Astrocyte (in vitro differentiated cells and primary cell): Measurements from ENCODE around the gene REC114. TPM values are rescaled to one million over a fixed set of nuclear protein-coding genes. Genes with fewer than 3 reads are reported as not detected.

Experiments
- DNase-seq: peaks from one replicate; pipeline ENCODE4 v3.0.0-alpha.2; 2010; ENCODE audit warnings: low read depth
- FAIRE-seq: peaks from 2 replicates; lab custom pipeline; 2011; peaks lifted over from hg19 to GRCh38; lab: Jason Lieb, UNC
- H2AFZ ChIP-seq: 2 replicates; pipeline ENCODE4 v1.6.0; 2012; ENCODE audit warnings: low read depth, low read length, inconsistent platforms
- H3K27ac ChIP-seq: 2 replicates; pipeline ENCODE4 v1.5.1; 2011; ENCODE audit warnings: low read depth, low read length, inconsistent platforms
- H3K27me3 ChIP-seq: 2 replicates; pipeline ENCODE4 v1.6.0; 2011; ENCODE audit warnings: low read length, inconsistent platforms; ENCODE audit not compliant: insufficient read depth
- H3K36me3 ChIP-seq: 2 replicates; pipeline ENCODE4 v1.5.1; 2011; ENCODE audit warnings: low read length, inconsistent platforms; ENCODE audit not compliant: insufficient read depth
- H3K4me1 ChIP-seq: 2 replicates; pipeline ENCODE4 v1.5.1; 2011; ENCODE audit warnings: low read length, inconsistent platforms; ENCODE audit not compliant: insufficient read depth
- H3K4me2 ChIP-seq: 2 replicates; pipeline ENCODE4 v1.6.0; 2012; ENCODE audit warnings: low read length, inconsistent platforms
- H3K4me3 ChIP-seq: 2 replicates; pipeline ENCODE4 v1.5.1; 2011; ENCODE audit warnings: low read depth, mild to moderate bottlenecking, low read length, inconsistent platforms; ENCODE audit not compliant: insufficient read depth
- H3K79me2 ChIP-seq: 2 replicates; pipeline ENCODE4 v1.6.0; 2012; ENCODE audit warnings: mild to moderate bottlenecking, low read length, inconsistent platforms; ENCODE audit not compliant: insufficient read depth
- H3K9ac ChIP-seq: 2 replicates; pipeline ENCODE4 v1.6.0; 2012; ENCODE audit warnings: mild to moderate bottlenecking, low read length, inconsistent platforms
- H3K9me3 ChIP-seq: 2 replicates; pipeline ENCODE4 v1.5.1; 2012; ENCODE audit warnings: low read depth, mild to moderate bottlenecking, low read length, inconsistent platforms; ENCODE audit not compliant: insufficient read depth
- H4K20me1 ChIP-seq: 2 replicates; pipeline ENCODE4 v1.6.0; 2012; ENCODE audit warnings: low read length, inconsistent platforms; ENCODE audit not compliant: insufficient read depth
- H3K27ac Mint-ChIP-seq: one replicate; pipeline ENCODE4 v1.8.0; 2021; ENCODE audit warnings: mild to moderate bottlenecking, mixed read lengths; ENCODE audit not compliant: unreplicated experiment
- H3K27me3 Mint-ChIP-seq: one replicate; pipeline ENCODE4 v1.8.0; 2021; ENCODE audit warnings: low read depth, mixed read lengths; ENCODE audit not compliant: unreplicated experiment
- H3K36me3 Mint-ChIP-seq: one replicate; pipeline ENCODE4 v1.8.0; 2021; ENCODE audit warnings: low read depth, mixed read lengths; ENCODE audit not compliant: unreplicated experiment
- H3K4me1 Mint-ChIP-seq: one replicate; pipeline ENCODE4 v1.8.0; 2021; ENCODE audit warnings: low read depth, mixed read lengths; ENCODE audit not compliant: unreplicated experiment
- H3K4me3 Mint-ChIP-seq: one replicate; pipeline ENCODE4 v1.8.0; 2021; ENCODE audit warnings: mild to moderate bottlenecking, moderate library complexity, mixed read lengths; ENCODE audit not compliant: unreplicated experiment
- H3K9me3 Mint-ChIP-seq: one replicate; pipeline ENCODE4 v1.8.0; 2021; ENCODE audit warnings: mild to moderate bottlenecking, mixed read lengths; ENCODE audit not compliant: unreplicated experiment
- EZH2 ChIP-seq: IDR thresholded peaks from 2 replicates; pipeline ENCODE4 v1.6.1; 2012; ENCODE audit warnings: mild to moderate bottlenecking, low read length, inconsistent platforms; ENCODE audit not compliant: insufficient read depth
- total RNA-seq: library from RNA; stranded (reverse); gene quantifications from 2 replicates; pipeline ENCODE4 v1.2.1, GENCODE V29; 2021
- TF ChIP-seq, protein P1 (sequence below): IDR thresholded peaks from 2 replicates; pipeline ENCODE4 v1.5.1; 2011; ENCODE audit warnings: low read depth, mild to moderate bottlenecking, inconsistent platforms, low read length, moderate library complexity; ENCODE audit not compliant: insufficient read depth

The REC114 gene
- total RNA-seq, 1 donor from 2014 or later = not detected

DNA sequence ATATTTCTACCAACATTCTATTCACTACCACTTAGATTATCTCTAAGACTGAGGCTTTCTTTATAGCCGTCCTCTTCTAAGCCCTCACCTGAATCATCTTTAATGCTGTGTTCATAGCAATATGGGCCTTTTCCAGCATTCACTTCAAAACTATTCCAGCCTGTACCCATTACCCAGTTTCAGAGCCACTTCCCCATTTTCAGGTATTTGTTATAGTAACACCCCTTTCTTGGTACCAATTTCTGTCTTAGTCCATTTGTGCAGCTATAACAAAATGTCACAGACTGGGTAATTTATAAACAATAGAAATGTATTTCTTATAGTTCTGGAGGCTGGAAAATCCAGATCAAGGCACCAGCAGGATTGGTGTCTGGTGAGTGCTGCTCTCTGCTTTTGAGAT, 45.7 kb downstream of the REC114 start:
- Histone ChIP-seq H3K9ac (no peak overlapping the region), H3K79me2 (no peaks in the 10 kb centered on the region), H3K9me3 (no peaks in the 10 kb centered on the region), H3K27ac (no peak overlapping the region), H3K4me1 (no peaks in the 10 kb centered on the region), H3K27me3 (peaks cover 1% of the 10 kb centered on the region), H3K4me2 (no peak overlapping the region), H3K4me3 (no peak overlapping the region), H4K20me1 (no peaks in the 10 kb centered on the region), H2AFZ (no peak overlapping the region), H3K36me3 (no peaks in the 10 kb centered on the region)
- FAIRE-seq (no peak), DNase-seq (no peak)
- H3K9me3 Mint-ChIP-seq = no peaks in the 10 kb centered on the region
- no peak overlapping the region for H3K27ac Mint-ChIP-seq
- no peaks in the 10 kb centered on the region for H3K36me3 Mint-ChIP-seq
- no peak overlapping the region for H3K4me3 Mint-ChIP-seq
- no peaks in the 10 kb centered on the region for H3K4me1 Mint-ChIP-seq
- H3K27me3 Mint-ChIP-seq = peaks cover 13% of the 10 kb centered on the region
- TF ChIP-seq, protein P1, sequence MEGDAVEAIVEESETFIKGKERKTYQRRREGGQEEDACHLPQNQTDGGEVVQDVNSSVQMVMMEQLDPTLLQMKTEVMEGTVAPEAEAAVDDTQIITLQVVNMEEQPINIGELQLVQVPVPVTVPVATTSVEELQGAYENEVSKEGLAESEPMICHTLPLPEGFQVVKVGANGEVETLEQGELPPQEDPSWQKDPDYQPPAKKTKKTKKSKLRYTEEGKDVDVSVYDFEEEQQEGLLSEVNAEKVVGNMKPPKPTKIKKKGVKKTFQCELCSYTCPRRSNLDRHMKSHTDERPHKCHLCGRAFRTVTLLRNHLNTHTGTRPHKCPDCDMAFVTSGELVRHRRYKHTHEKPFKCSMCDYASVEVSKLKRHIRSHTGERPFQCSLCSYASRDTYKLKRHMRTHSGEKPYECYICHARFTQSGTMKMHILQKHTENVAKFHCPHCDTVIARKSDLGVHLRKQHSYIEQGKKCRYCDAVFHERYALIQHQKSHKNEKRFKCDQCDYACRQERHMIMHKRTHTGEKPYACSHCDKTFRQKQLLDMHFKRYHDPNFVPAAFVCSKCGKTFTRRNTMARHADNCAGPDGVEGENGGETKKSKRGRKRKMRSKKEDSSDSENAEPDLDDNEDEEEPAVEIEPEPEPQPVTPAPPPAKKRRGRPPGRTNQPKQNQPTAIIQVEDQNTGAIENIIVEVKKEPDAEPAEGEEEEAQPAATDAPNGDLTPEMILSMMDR = no peak
- no peak for TF ChIP-seq EZH2

GRCh38 chr15:73493922-73494321, 51.0 kb downstream of the REC114 start:
- Histone ChIP-seq H3K9me3 (no peaks in the 10 kb centered on the region), H3K27me3 (peaks cover 5% of the 10 kb centered on the region), H3K9ac (no peak overlapping the region), H2AFZ (no peak overlapping the region), H3K4me1 (no peaks in the 10 kb centered on the region), H4K20me1 (no peaks in the 10 kb centered on the region), H3K27ac (no peak overlapping the region), H3K36me3 (no peaks in the 10 kb centered on the region), H3K4me2 (no peak overlapping the region), H3K79me2 (no peaks in the 10 kb centered on the region), H3K4me3 (no peak overlapping the region)
- no peak overlapping the region for H3K4me3 Mint-ChIP-seq
- H3K4me1 Mint-ChIP-seq = no peaks in the 10 kb centered on the region
- H3K27ac Mint-ChIP-seq = no peak overlapping the region
- no peak for FAIRE-seq
- TF ChIP-seq, protein P1 = no peak
- TF ChIP-seq EZH2 = no peak
- H3K9me3 Mint-ChIP-seq = no peaks in the 10 kb centered on the region
- H3K27me3 Mint-ChIP-seq = no peaks in the 10 kb centered on the region
- DNase-seq = no peak
- H3K36me3 Mint-ChIP-seq = no peaks in the 10 kb centered on the region

GRCh38 chr15:73495181-73495580, 52.2 kb downstream of the REC114 start:
- Mint-ChIP-seq H3K27me3 (no peaks in the 10 kb centered on the region), H3K4me3 (no peak overlapping the region), H3K36me3 (no peaks in the 10 kb centered on the region), H3K4me1 (no peaks in the 10 kb centered on the region), H3K9me3 (no peaks in the 10 kb centered on the region), H3K27ac (no peak overlapping the region)
- no peak overlapping the region for H2AFZ ChIP-seq
- H3K4me3 ChIP-seq = no peak overlapping the region
- DNase-seq (no peak), FAIRE-seq (no peak)
- no peaks in the 10 kb centered on the region for H4K20me1 ChIP-seq
- no peaks in the 10 kb centered on the region for H3K9me3 ChIP-seq
- no peak for TF ChIP-seq EZH2
- TF ChIP-seq, protein P1 = no peak
- peaks cover 7% of the 10 kb centered on the region for H3K27me3 ChIP-seq
- no peaks in the 10 kb centered on the region for H3K4me1 ChIP-seq
- H3K4me2 ChIP-seq = no peak overlapping the region
- H3K27ac ChIP-seq = no peak overlapping the region
- H3K36me3 ChIP-seq = no peaks in the 10 kb centered on the region
- no peak overlapping the region for H3K9ac ChIP-seq
- H3K79me2 ChIP-seq = no peaks in the 10 kb centered on the region
